ENCODE data around the gene C16orf89.

DNA sequence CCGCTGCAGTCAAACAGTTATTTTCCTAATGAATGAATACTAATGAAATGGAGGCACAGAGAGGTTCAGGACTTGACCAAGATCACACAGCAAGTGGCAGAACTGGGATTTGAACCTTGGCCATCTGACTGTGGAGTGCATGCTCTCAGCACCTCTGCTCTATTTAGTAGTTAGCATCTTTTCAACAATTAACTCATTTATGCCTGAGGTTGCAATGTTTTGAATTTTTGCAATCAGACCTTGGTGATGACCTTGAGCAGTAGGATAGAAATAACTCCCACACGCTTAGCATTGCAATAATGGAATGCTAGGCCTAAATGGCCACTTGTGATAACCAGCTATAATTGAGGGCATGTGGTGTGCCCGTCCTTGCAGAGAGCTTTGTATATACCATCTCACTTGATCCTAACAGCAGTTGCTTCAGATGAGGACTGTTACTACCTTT lies 63.0 kb downstream of the C16orf89 start:
- TF ChIP-seq, protein P1, sequence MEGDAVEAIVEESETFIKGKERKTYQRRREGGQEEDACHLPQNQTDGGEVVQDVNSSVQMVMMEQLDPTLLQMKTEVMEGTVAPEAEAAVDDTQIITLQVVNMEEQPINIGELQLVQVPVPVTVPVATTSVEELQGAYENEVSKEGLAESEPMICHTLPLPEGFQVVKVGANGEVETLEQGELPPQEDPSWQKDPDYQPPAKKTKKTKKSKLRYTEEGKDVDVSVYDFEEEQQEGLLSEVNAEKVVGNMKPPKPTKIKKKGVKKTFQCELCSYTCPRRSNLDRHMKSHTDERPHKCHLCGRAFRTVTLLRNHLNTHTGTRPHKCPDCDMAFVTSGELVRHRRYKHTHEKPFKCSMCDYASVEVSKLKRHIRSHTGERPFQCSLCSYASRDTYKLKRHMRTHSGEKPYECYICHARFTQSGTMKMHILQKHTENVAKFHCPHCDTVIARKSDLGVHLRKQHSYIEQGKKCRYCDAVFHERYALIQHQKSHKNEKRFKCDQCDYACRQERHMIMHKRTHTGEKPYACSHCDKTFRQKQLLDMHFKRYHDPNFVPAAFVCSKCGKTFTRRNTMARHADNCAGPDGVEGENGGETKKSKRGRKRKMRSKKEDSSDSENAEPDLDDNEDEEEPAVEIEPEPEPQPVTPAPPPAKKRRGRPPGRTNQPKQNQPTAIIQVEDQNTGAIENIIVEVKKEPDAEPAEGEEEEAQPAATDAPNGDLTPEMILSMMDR (IDR thresholded peaks at IDR 0.05 in 4 of 5, conservative IDR thresholded peaks at IDR 0.05 in 1 of 5): no peak
- TF ChIP-seq POLR2A (IDR thresholded peaks at IDR 0.05): no peak

All from gastrocnemius medialis (tissue), 4 donors.